GM12892 (cell line): ENCODE data around the gene SLC39A11.

Experiments used
- POLR2A ChIP-seq: IDR thresholded peaks from 2 replicates; pipeline ENCODE4 v1.6.1; 2011; ENCODE audit warnings: low read depth, low read length, control low read depth
- POLR2AphosphoS5 ChIP-seq: IDR thresholded peaks from 2 replicates; pipeline ENCODE4 v1.6.1; 2011; ENCODE audit warnings: low read depth, low read length, control low read depth
- TAF1 ChIP-seq: IDR thresholded peaks from 2 replicates; pipeline ENCODE4 v1.6.1; 2011; ENCODE audit warnings: low read depth, mild to moderate bottlenecking, control low read depth, low read length, borderline replicate concordance

DNA sequence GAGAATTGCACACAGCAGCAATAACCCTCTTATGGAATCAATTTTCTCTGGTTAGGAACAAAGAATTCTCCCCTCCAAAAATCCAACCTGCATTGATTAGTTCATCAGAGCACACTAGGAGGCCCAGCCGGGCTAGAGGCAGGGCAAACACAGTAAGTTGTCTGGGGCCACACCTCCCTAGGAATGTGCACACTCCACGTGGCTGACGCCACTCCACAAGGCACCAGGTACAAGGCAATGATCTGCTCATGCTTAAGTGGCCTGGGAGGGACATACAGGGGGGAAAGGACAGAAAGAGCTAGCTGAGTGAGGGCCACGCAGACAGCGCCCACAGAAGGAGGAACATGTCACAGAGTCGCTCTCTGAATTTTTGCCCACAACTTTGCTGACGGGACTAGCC lies 107.6 kb downstream of the SLC39A11 start:
- no peak for TF ChIP-seq POLR2A
- TF ChIP-seq TAF1: no peak
- TF ChIP-seq POLR2AphosphoS5: no peak
